ENCODE data around the gene PCSK5.

GRCh38 chr9:76311537-76311936 is 421.1 kb downstream of the PCSK5 start:
- TF ChIP-seq POLR2A (IDR thresholded peaks at IDR 0.05; ENCODE audit: low read length) (no peak), GATA1 (IDR thresholded peaks at IDR 0.05; ENCODE audit: low read depth, low read length) (no peak)
